Cardiac fibroblast (primary cell): ENCODE results near the gene HIGD1A.

Source experiments
- DNase-seq, 2 donors: peaks; one replicate each; pipeline versions ENCODE4 v3.0.0 to v3.0.0-alpha.2; 2010; ENCODE audit warnings: low read depth in 2 of 2
- H3K4me3 ChIP-seq, 2 donors: replicated peaks in 1 of 2; 1 replicate in 1 of 2; 2 replicates in 1 of 2; pipeline ENCODE4 v1.5.1; 2011; ENCODE audit warnings: low read depth in 2 of 2, low read length in 2 of 2, mild to moderate bottlenecking in 2 of 2, moderate library complexity in 1 of 2
- TF ChIP-seq, protein P1 (sequence below): IDR thresholded peaks from one replicate; pipeline ENCODE4 v1.5.1; 2011; ENCODE audit warnings: low read depth, mild to moderate bottlenecking, low read length, inconsistent platforms

HIGD1A gene

GRCh38 chr3:42746455-42747450 is 57.5 kb downstream of the HIGD1A start:
- no peak overlapping the region for H3K4me3 ChIP-seq
- DNase-seq, result peak in 1 of 2 donors; percentile 11
- TF ChIP-seq, protein P1, sequence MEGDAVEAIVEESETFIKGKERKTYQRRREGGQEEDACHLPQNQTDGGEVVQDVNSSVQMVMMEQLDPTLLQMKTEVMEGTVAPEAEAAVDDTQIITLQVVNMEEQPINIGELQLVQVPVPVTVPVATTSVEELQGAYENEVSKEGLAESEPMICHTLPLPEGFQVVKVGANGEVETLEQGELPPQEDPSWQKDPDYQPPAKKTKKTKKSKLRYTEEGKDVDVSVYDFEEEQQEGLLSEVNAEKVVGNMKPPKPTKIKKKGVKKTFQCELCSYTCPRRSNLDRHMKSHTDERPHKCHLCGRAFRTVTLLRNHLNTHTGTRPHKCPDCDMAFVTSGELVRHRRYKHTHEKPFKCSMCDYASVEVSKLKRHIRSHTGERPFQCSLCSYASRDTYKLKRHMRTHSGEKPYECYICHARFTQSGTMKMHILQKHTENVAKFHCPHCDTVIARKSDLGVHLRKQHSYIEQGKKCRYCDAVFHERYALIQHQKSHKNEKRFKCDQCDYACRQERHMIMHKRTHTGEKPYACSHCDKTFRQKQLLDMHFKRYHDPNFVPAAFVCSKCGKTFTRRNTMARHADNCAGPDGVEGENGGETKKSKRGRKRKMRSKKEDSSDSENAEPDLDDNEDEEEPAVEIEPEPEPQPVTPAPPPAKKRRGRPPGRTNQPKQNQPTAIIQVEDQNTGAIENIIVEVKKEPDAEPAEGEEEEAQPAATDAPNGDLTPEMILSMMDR, result no peak

- no peak overlapping the region for H3K4me3 ChIP-seq
- DNase-seq, result no peak
- TF ChIP-seq, protein P1, result no peak
Measured at GRCh38 chr3:42745776-42746454, 58.4 kb downstream of the HIGD1A start.

DNA sequence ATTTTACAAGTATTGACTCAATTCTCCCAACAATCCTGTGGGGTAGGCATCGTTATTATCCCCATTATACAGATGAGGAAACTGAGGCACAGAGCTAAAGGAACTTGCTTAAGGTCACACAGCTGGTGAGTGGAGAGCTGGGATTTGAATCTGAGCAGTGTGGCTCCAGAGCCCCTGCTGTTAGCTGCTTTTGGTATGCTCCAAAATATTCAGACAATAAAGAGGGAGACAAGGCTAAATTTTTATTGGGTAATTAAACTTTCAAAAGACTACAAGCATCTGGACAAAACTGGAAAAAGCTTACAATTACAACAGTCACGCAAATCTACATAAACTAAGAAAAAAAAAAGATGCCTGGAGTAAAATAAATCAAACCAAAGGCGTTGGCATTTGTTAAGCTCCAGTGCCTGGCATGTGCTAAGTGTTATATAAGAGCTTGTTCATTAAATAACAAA is 59.0 kb downstream of the HIGD1A start:
- DNase-seq, result no peak
- H3K4me3 ChIP-seq, result no peak overlapping the region
- TF ChIP-seq, protein P1, result no peak

GRCh38 chr3:42743204-42743995 is 60.9 kb downstream of the HIGD1A start:
- TF ChIP-seq, protein P1, result no peak
- no peak for DNase-seq
- H3K4me3 ChIP-seq, result no peak overlapping the region

GRCh38 chr3:42742688-42743087 is 61.6 kb downstream of the HIGD1A start:
- H3K4me3 ChIP-seq, result no peak overlapping the region
- DNase-seq, result no peak
- TF ChIP-seq, protein P1, result no peak

- no peak overlapping the region for H3K4me3 ChIP-seq
- no peak for DNase-seq
- TF ChIP-seq, protein P1, result no peak
Measured at GRCh38 chr3:42742259-42742658, 62.0 kb downstream of the HIGD1A start.
